MM.1S (cell line): ENCODE data around the gene OPA3.

Experiments used
- DNase-seq: peaks from one replicate; pipeline ENCODE4 v3.0.0-alpha.2; 2015
- H2AFZ ChIP-seq: fragments of 300-600 bp; sonication (generic); 2 replicates; pipeline ENCODE4 v1.6.0; 2016; ENCODE audit warnings: antibody characterized with exemption, low read length
- H3F3A ChIP-seq: fragments of 300-600 bp; sonication (generic); 2 replicates; pipeline ENCODE4 v1.6.1; 2016; ENCODE audit warnings: mild to moderate bottlenecking, antibody characterized with exemption, low read length, moderate library complexity, mixed read lengths; ENCODE audit not compliant: insufficient read depth
- H3K27ac ChIP-seq: fragments of 300-600 bp; sonication (generic); 2 replicates; pipeline ENCODE4 v1.5.1; 2016; ENCODE audit warnings: mild to moderate bottlenecking, low read length
- H3K27me3 ChIP-seq: fragments of 300-600 bp; sonication (generic); replicated peaks from 2 replicates; pipeline ENCODE4 v1.6.0; 2016; ENCODE audit warnings: low read length; ENCODE audit not compliant: insufficient read depth
- H3K36me3 ChIP-seq: fragments of 300-600 bp; sonication (generic); replicated peaks from 2 replicates; pipeline ENCODE4 v1.6.1; 2016; ENCODE audit warnings: mild to moderate bottlenecking, low read length, mixed read lengths; ENCODE audit not compliant: insufficient read depth
- H3K4me1 ChIP-seq: fragments of 300-600 bp; sonication (generic); 2 replicates; pipeline ENCODE4 v1.6.1; 2016; ENCODE audit warnings: low read length, mixed read lengths
- H3K4me2 ChIP-seq: fragments of 300-600 bp; sonication (generic); 2 replicates; pipeline ENCODE4 v1.6.0; 2016; ENCODE audit warnings: low read depth, low read length
- H3K4me3 ChIP-seq: fragments of 300-600 bp; sonication (generic); 2 replicates; pipeline ENCODE4 v1.5.1; 2016; ENCODE audit warnings: low read length, mixed read lengths
- H3K79me2 ChIP-seq: fragments of 300-600 bp; sonication (generic); 2 replicates; pipeline ENCODE4 v1.6.1; 2016; ENCODE audit warnings: mixed run types, low read length, mixed read lengths
- H3K9ac ChIP-seq: fragments of 300-600 bp; sonication (generic); 2 replicates; pipeline ENCODE4 v1.6.1; 2016; ENCODE audit warnings: low read length, mixed read lengths
- H3K9me2 ChIP-seq: fragments of 300-600 bp; sonication (generic); replicated peaks from 2 replicates; pipeline ENCODE4 v1.6.1; 2016; ENCODE audit warnings: mild to moderate bottlenecking, low read length, mixed read lengths; ENCODE audit not compliant: insufficient read depth
- H3K9me3 ChIP-seq: fragments of 300-600 bp; sonication (generic); replicated peaks from 2 replicates; pipeline ENCODE4 v1.6.1; 2016; ENCODE audit warnings: mild to moderate bottlenecking, low read length, mixed read lengths; ENCODE audit not compliant: insufficient read depth
- H4K20me1 ChIP-seq: fragments of 300-600 bp; sonication (generic); 2 replicates; pipeline ENCODE4 v1.6.1; 2016; ENCODE audit warnings: mild to moderate bottlenecking, low read length, moderate library complexity, mixed read lengths; ENCODE audit not compliant: insufficient read depth
- CTCF ChIP-seq: fragments of 300-600 bp; sonication (generic); IDR thresholded peaks from 2 replicates; pipeline ENCODE4 v1.5.1; 2016; ENCODE audit warnings: antibody characterized with exemption, low read length, mixed read lengths
- EZH2 ChIP-seq: fragments of 300-600 bp; sonication (generic); optimal IDR thresholded peaks from 2 replicates; pipeline ENCODE3; 2017; ENCODE audit warnings: low read depth, mild to moderate bottlenecking, antibody characterized with exemption, low read length, mixed read lengths
- EZH2phosphoT487 ChIP-seq: fragments of 300-600 bp; sonication (generic); IDR thresholded peaks from 2 replicates; pipeline ENCODE4 v1.6.1; 2018; ENCODE audit warnings: antibody characterized with exemption, low read length

The OPA3 gene

GRCh38 chr19:45488708-45489107 lies 95.9 kb downstream of the OPA3 start:
- Histone ChIP-seq H3K79me2 (no peaks in the 10 kb centered on the region), H3K9ac (no peak overlapping the region), H3K9me3 (no peaks in the 10 kb centered on the region), H4K20me1 (no peaks in the 10 kb centered on the region), H2AFZ (no peak overlapping the region), H3K4me1 (peaks cover 6% of the 10 kb centered on the region), H3F3A (no peaks in the 10 kb centered on the region), H3K9me2 (no peaks in the 10 kb centered on the region), H3K36me3 (no peaks in the 10 kb centered on the region), H3K4me2 (no peak overlapping the region), H3K4me3 (no peak overlapping the region), H3K27me3 (peaks cover 35% of the 10 kb centered on the region), H3K27ac (no peak overlapping the region)
- TF ChIP-seq EZH2phosphoT487: no peak
- TF ChIP-seq CTCF: no peak
- TF ChIP-seq EZH2: no peak
- DNase-seq: no peak

- Histone ChIP-seq H3K79me2 (no peaks in the 10 kb centered on the region), H3K9me2 (no peaks in the 10 kb centered on the region), H3K9me3 (no peaks in the 10 kb centered on the region), H4K20me1 (no peaks in the 10 kb centered on the region), H3K27me3 (peaks cover 23% of the 10 kb centered on the region), H3K27ac (no peak overlapping the region), H3F3A (no peaks in the 10 kb centered on the region), H3K4me1 (no peaks in the 10 kb centered on the region), H3K36me3 (no peaks in the 10 kb centered on the region), H3K9ac (peak overlapping the region; percentile 25; the same call in 1 of the 2 replicates), H3K4me2 (peak overlapping the region; percentile 57), H3K4me3 (peak overlapping the region; percentile 61), H2AFZ (peak overlapping the region; percentile 89)
- TF ChIP-seq CTCF (peak; percentile 74), EZH2phosphoT487 (no peak)
- DNase-seq: peak; percentile 98
Measured at GRCh38 chr19:45485305-45486077, 99.1 kb downstream of the OPA3 start.

- Histone ChIP-seq H3K9me2 (no peaks in the 10 kb centered on the region), H3K9ac (no peak overlapping the region), H3K79me2 (no peaks in the 10 kb centered on the region), H2AFZ (no peak overlapping the region), H3K9me3 (no peaks in the 10 kb centered on the region), H3K4me2 (no peak overlapping the region), H4K20me1 (no peaks in the 10 kb centered on the region), H3K36me3 (no peaks in the 10 kb centered on the region), H3K4me1 (peaks cover 3% of the 10 kb centered on the region; the same call in 1 of the 2 replicates), H3F3A (no peaks in the 10 kb centered on the region), H3K27me3 (peaks cover 21% of the 10 kb centered on the region), H3K4me3 (no peak overlapping the region), H3K27ac (no peak overlapping the region)
- TF ChIP-seq EZH2 (no peak), EZH2phosphoT487 (no peak), CTCF (no peak)
- no peak for DNase-seq
Measured at GRCh38 chr19:45484273-45484945, 100.2 kb downstream of the OPA3 start.
